AG20443 (cell line): Measurements from ENCODE around the gene MARK3.

ENCODE experiments used
- DNase-seq: peaks from one replicate; pipeline ENCODE4 v3.0.0; 2012; ENCODE audit warnings: low spot score, mixed read lengths

Gene MARK3

GRCh38 chr14:103550451-103551337, 165.5 kb downstream of the MARK3 start:
- no peak for DNase-seq

DNA sequence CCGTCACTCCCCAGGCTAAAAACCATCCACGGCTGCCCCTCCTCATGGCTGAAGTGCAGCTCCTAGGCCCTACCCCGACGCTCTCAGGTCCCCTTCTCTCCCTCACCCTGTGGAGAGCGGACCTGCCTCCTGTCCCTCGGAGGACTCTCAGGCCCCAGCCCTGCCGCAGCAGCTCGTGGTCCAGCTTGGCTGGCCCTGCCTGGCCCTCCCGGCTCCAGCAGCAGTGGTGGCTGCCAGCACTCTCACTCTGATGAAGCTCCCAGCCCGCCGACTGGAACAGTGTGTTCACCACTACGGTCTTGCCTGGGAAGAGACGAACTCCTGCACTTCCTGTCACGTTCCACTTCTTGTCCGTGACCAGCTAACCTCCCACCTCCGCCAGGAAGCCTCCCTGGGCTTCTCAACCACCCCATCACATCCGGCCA, 166.1 kb downstream of the MARK3 start:
- peak; percentile 67 for DNase-seq

GRCh38 chr14:103552011-103552845, 167.0 kb downstream of the MARK3 start:
- DNase-seq, result peak; percentile 76

DNA sequence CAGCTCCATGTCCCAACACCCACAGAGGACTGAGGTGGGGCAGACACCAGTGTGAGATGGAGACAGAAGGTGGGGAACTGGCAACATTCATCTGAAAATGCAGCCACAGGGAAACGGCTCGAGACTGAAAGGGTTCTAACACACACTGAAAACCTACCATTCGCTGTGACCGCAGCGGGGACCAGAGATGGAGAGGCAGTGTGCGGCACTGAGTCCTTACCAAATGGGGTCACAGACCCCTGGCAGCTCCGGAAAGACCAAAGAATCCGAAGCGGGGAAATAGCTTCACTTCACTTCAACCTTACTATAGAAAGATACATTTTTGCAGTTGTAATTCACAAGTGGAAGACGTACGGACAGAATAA, 167.6 kb downstream of the MARK3 start:
- no peak for DNase-seq
